Measurements from ENCODE around the gene SLK.

DNA sequence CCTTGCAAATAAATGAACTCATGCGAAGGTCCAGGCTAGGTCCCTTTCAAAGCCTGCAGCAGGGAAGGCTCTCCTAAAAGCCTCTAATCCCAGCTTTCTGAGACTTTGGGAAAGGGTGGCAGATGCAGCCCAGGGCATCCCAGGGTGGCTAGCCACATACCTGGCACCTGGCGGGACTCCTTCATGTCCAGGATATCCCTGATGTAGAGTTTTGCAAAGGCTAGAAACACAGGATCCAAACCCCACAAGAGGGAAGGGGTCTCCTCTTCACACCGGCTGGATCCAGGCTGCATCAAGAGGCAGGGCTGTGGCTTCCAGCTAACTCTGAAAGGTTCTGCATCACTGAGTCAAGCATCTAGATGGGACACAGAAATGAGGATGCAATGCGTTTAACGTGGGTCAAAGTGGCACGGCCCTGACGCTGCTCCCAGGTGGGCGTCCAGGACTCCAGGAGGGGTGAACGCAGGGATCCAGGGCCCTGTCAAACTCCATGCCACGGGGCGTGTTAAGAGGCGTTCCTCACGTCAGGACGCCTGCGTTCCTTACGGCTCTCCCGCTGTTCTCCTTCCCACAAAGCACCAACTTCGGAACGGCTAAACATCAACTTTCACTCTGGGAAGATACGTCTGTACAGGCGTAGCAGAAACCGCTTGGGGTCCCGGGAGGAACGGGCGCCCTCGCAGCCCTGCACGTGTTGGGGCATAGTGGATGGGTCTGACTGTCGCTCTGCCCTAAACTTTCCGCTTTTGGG lies 49.5 kb upstream of the SLK start:
- TF ChIP-seq, protein P1, sequence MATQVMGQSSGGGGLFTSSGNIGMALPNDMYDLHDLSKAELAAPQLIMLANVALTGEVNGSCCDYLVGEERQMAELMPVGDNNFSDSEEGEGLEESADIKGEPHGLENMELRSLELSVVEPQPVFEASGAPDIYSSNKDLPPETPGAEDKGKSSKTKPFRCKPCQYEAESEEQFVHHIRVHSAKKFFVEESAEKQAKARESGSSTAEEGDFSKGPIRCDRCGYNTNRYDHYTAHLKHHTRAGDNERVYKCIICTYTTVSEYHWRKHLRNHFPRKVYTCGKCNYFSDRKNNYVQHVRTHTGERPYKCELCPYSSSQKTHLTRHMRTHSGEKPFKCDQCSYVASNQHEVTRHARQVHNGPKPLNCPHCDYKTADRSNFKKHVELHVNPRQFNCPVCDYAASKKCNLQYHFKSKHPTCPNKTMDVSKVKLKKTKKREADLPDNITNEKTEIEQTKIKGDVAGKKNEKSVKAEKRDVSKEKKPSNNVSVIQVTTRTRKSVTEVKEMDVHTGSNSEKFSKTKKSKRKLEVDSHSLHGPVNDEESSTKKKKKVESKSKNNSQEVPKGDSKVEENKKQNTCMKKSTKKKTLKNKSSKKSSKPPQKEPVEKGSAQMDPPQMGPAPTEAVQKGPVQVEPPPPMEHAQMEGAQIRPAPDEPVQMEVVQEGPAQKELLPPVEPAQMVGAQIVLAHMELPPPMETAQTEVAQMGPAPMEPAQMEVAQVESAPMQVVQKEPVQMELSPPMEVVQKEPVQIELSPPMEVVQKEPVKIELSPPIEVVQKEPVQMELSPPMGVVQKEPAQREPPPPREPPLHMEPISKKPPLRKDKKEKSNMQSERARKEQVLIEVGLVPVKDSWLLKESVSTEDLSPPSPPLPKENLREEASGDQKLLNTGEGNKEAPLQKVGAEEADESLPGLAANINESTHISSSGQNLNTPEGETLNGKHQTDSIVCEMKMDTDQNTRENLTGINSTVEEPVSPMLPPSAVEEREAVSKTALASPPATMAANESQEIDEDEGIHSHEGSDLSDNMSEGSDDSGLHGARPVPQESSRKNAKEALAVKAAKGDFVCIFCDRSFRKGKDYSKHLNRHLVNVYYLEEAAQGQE (IDR thresholded peaks at IDR 0.05; ENCODE audit: insufficient read depth in 1 of 2, low read depth in 2 of 2, low read length in 2 of 2) = no peak
- TF ChIP-seq POLR2AphosphoS5 (IDR thresholded peaks at IDR 0.05; ENCODE audit: low read depth, low read length) = no peak
- no peak for TF ChIP-seq FOXP2 (optimal IDR thresholded peaks at IDR 0.05; ENCODE audit: borderline replicate concordance, extremely low read depth, extremely low read length, insufficient read depth)
- TF ChIP-seq SIN3A (IDR thresholded peaks at IDR 0.05; ENCODE audit: borderline replicate concordance, insufficient read depth, low read length) = peak; percentile 48; the same call in 1 of the 2 replicates

Data from PFSK-1 (cell line).